WTC11 (cell line): ENCODE results near the gene IL16. TPM values are rescaled to one million over a fixed set of nuclear protein-coding genes. Genes with fewer than 3 reads are reported as not detected.

ENCODE experiments used
- ATAC-seq: fragments of 200-7000 bp; cut with Tn5 transposase; 2 replicates; pipeline ENCODE4 v1.10.0; 2021; ENCODE audit warnings: mild to moderate bottlenecking, moderate library complexity
- CTCF ChIA-PET: fragments of 300-600 bp; sonication (Branson Sonifier 250); formaldehyde crosslinking; loops from one replicate; lab custom pipeline; 2021; ENCODE audit warnings: antibody characterized with exemption; lab: Charles Lee
- POLR2A ChIA-PET: fragments of 350-600 bp; sonication (Branson Sonifier 250); formaldehyde crosslinking; loops from one replicate; lab custom pipeline; 2021; ENCODE audit warnings: antibody characterized with exemption; lab: Charles Lee
- DNase-seq: peaks from one replicate; pipeline ENCODE4 v3.0.0; 2021; ENCODE audit warnings: low spot score
- H3K27ac Mint-ChIP-seq: 2 replicates; pipeline ENCODE4 v1.8.0; 2021; ENCODE audit warnings: mixed read lengths
- H3K27me3 Mint-ChIP-seq: 2 replicates; pipeline ENCODE4 v1.8.0; 2021; ENCODE audit warnings: low read depth, mild to moderate bottlenecking, moderate library complexity, mixed read lengths
- H3K36me3 Mint-ChIP-seq: 2 replicates; pipeline ENCODE4 v1.8.0; 2021; ENCODE audit warnings: mixed read lengths
- H3K4me1 Mint-ChIP-seq: 2 replicates; pipeline ENCODE4 v1.8.0; 2022; ENCODE audit warnings: mixed read lengths
- H3K4me3 Mint-ChIP-seq: 2 replicates; pipeline ENCODE4 v1.8.0; 2021; ENCODE audit warnings: mild to moderate bottlenecking, moderate library complexity, mixed read lengths
- H3K9me3 Mint-ChIP-seq: 2 replicates; pipeline ENCODE4 v1.8.0; 2021; ENCODE audit warnings: mixed read lengths
- AR ChIP-seq: fragments of 250-450 bp; sonication (Bioruptor Pico); IDR thresholded peaks from 2 replicates; pipeline ENCODE4 v1.9.0; 2021; ENCODE audit warnings: mild to moderate bottlenecking
- ATF2 ChIP-seq: sonication (generic); formaldehyde crosslinking; IDR thresholded peaks from 2 replicates; pipeline ENCODE4 v1.8.1; 2022; ENCODE audit warnings: low read depth, missing genetic modification reagents, borderline replicate concordance
- GABPB1 ChIP-seq: sonication (generic); formaldehyde crosslinking; IDR thresholded peaks from 2 replicates; pipeline ENCODE4 v1.8.1; 2023; ENCODE audit warnings: mild to moderate bottlenecking, missing genetic modification reagents
- HMGA2 ChIP-seq: fragments of 250-450 bp; sonication (Bioruptor Pico); IDR thresholded peaks from 2 replicates; pipeline ENCODE4 v1.4.0; 2021; ENCODE audit warnings: mild to moderate bottlenecking, moderate library complexity
- JAZF1 ChIP-seq: fragments of 250-450 bp; sonication (Bioruptor Pico); IDR thresholded peaks from 2 replicates; pipeline ENCODE4 v1.9.0; 2021; ENCODE audit warnings: moderate library complexity, mild to moderate bottlenecking, inconsistent platforms
- PRDM15 ChIP-seq: sonication (generic); formaldehyde crosslinking; IDR thresholded peaks from 2 replicates; pipeline ENCODE4 v1.8.0; 2022; ENCODE audit warnings: missing genetic modification reagents
- SOX15 ChIP-seq: fragments of 250-450 bp; sonication (Bioruptor Pico); IDR thresholded peaks from 2 replicates; pipeline ENCODE4 v1.9.0; 2021; ENCODE audit warnings: mild to moderate bottlenecking
- USF2 ChIP-seq: sonication (generic); formaldehyde crosslinking; IDR thresholded peaks from 2 replicates; pipeline ENCODE4 v1.8.1; 2023; ENCODE audit warnings: mild to moderate bottlenecking, missing genetic modification reagents, moderate library complexity
- ZBTB21 ChIP-seq: sonication (generic); formaldehyde crosslinking; IDR thresholded peaks from 2 replicates; pipeline ENCODE4 v1.8.1; 2023; ENCODE audit warnings: mild to moderate bottlenecking, missing genetic modification reagents, borderline replicate concordance
- ZNF121 ChIP-seq: sonication (generic); formaldehyde crosslinking; IDR thresholded peaks from 2 replicates; pipeline ENCODE4 v1.8.0; 2023; ENCODE audit warnings: missing genetic modification reagents
- ZNF416 ChIP-seq: fragments of 250-450 bp; sonication (Bioruptor Pico); IDR thresholded peaks from 2 replicates; pipeline ENCODE4 v1.9.0; 2021; ENCODE audit warnings: mild to moderate bottlenecking, inconsistent platforms
- ZNF425 ChIP-seq: fragments of 250-450 bp; sonication (Bioruptor Pico); conservative IDR thresholded peaks from 2 replicates; pipeline ENCODE4 v1.9.0; 2021; ENCODE audit warnings: mild to moderate bottlenecking
- ZNF512 ChIP-seq: sonication (generic); formaldehyde crosslinking; IDR thresholded peaks from 2 replicates; pipeline ENCODE4 v1.8.1; 2022; ENCODE audit warnings: missing genetic modification reagents, borderline replicate concordance
- total RNA-seq: library from RNA; stranded (reverse); gene quantifications from 3 replicates; pipeline ENCODE4 v1.2.3, GENCODE V29; 2021

The IL16 gene
- total RNA-seq, 1 experiment from 2014 or later = 0.61 TPM

GRCh38 chr15:81197688-81198281 is 1.1 kb downstream of the IL16 start:
- no peak overlapping the region for H3K4me3 Mint-ChIP-seq
- H3K27ac Mint-ChIP-seq = no peak overlapping the region
- H3K36me3 Mint-ChIP-seq = no peaks in the 10 kb centered on the region
- ATAC-seq (no peak), DNase-seq (no peak)
- TF ChIP-seq ATF2 (no peak), AR (CRISPR knock-in tag) (no peak), PRDM15 (CRISPR knock-in tag) (no peak), ZNF121 (CRISPR knock-in tag) (no peak), ZBTB21 (CRISPR knock-in tag) (no peak), HMGA2 (no peak), ZNF416 (no peak), ZNF512 (CRISPR knock-in tag) (no peak), GABPB1 (CRISPR knock-in tag) (no peak), JAZF1 (CRISPR knock-in tag) (no peak), SOX15 (CRISPR knock-in tag) (no peak), USF2 (CRISPR knock-in tag) (no peak), ZNF425 (CRISPR knock-in tag) (no peak)
- H3K4me1 Mint-ChIP-seq = peaks cover 6% of the 10 kb centered on the region
- ChIA-PET POLR2A (no interaction called here), CTCF (interaction anchor here (0.6 to 5.2 kb wide), 3 partner anchors 68 to 982 kb away, joined by 3 to 21 read pairs (median 3); no protein-coding TSS in a partner anchor)
- H3K9me3 Mint-ChIP-seq = no peaks in the 10 kb centered on the region
- H3K27me3 Mint-ChIP-seq = no peaks in the 10 kb centered on the region
